GM23338 (cell line): ENCODE data around the gene NME4.

Source experiments
- CREB1 ChIP-seq: fragments of 250-450 bp; sonication (Bioruptor Pico); IDR thresholded peaks from 2 replicates; pipeline ENCODE4 v1.5.0; 2020; ENCODE audit warnings: low read depth, mild to moderate bottlenecking, moderate library complexity
- EZH2 ChIP-seq: fragments of 200-600 bp; sonication (generic); IDR thresholded peaks from one replicate; pipeline ENCODE4 v1.8.0; 2017; ENCODE audit warnings: antibody characterized with exemption, mild to moderate bottlenecking, low read depth; ENCODE audit not compliant: unreplicated experiment
- EZH2phosphoT487 ChIP-seq: fragments of 200-600 bp; sonication (generic); IDR thresholded peaks from one replicate; pipeline ENCODE4 v1.8.1; 2018; ENCODE audit warnings: antibody characterized with exemption; ENCODE audit not compliant: unreplicated experiment
- JUNB ChIP-seq: IDR thresholded peaks from one replicate; pipeline ENCODE4 v1.6.1; 2016; ENCODE audit warnings: antibody characterized with exemption; ENCODE audit not compliant: unreplicated experiment
- POLR2AphosphoS5 ChIP-seq: IDR thresholded peaks from 2 replicates; pipeline ENCODE4 v1.6.1; 2016; ENCODE audit warnings: antibody characterized with exemption, low read depth
- TF ChIP-seq, protein P1 (sequence below), 2 experiments: fragments of 200-600 bp in 1 of 2; sonication (generic) in 1 of 2; conservative IDR thresholded peaks; 2 replicates each; pipeline versions ENCODE4 v1.5.1 to v1.6.1; 2016 to 2017; ENCODE audit warnings: antibody characterized with exemption in 2 of 2, low read depth in 2 of 2, mild to moderate bottlenecking in 2 of 2, moderate library complexity in 1 of 2

DNA sequence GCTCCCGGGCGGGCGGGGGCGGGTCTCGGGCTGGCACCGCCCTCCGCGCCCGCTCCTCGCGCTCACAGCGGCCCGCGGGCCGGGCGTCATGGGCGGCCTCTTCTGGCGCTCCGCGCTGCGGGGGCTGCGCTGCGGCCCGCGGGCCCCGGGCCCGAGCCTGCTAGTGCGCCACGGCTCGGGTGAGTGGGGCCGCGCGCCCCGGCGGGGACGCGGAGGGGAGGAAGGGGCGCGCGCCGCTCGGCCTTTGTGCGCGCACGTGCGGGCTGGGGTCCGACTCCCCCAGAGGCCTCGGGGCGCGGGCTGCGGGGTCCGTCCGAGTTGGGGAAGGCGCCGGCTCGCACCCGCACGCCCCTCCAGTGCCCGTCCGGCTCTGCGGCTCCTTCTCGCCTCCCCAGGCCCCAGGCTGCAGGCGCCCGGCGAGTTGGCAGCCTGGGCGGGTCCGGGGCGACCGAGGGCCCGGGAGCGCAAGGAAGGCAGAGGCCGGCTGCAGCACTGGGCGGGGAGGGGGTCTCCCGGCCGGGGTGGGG lies at the start of gene NME4:
- TF ChIP-seq, protein P1, sequence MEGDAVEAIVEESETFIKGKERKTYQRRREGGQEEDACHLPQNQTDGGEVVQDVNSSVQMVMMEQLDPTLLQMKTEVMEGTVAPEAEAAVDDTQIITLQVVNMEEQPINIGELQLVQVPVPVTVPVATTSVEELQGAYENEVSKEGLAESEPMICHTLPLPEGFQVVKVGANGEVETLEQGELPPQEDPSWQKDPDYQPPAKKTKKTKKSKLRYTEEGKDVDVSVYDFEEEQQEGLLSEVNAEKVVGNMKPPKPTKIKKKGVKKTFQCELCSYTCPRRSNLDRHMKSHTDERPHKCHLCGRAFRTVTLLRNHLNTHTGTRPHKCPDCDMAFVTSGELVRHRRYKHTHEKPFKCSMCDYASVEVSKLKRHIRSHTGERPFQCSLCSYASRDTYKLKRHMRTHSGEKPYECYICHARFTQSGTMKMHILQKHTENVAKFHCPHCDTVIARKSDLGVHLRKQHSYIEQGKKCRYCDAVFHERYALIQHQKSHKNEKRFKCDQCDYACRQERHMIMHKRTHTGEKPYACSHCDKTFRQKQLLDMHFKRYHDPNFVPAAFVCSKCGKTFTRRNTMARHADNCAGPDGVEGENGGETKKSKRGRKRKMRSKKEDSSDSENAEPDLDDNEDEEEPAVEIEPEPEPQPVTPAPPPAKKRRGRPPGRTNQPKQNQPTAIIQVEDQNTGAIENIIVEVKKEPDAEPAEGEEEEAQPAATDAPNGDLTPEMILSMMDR (conservative IDR thresholded peaks at IDR 0.05; ENCODE audit: low read depth in 2 of 2) = no peak
- TF ChIP-seq POLR2AphosphoS5 (no peak), JUNB (no peak), EZH2phosphoT487 (no peak), CREB1 (CRISPR knock-in tag) (no peak), EZH2 (no peak)
